NCI-H82 treated with DMSO at 0.1 percent for 48 hours (cell line): ENCODE measurements around the gene MED7.

ENCODE experiments used
- DNase-seq: peaks from one replicate; lab custom pipeline; 2025; ENCODE audit not compliant: unreplicated experiment; lab: John Stamatoyannopoulos, UW

The MED7 gene

GRCh38 chr5:157164521-157164920 is 21.9 kb upstream of the MED7 start:
- DNase-seq = no peak

GRCh38 chr5:157162919-157163510 is 20.4 kb upstream of the MED7 start:
- no peak for DNase-seq

GRCh38 chr5:157161996-157162395 is 19.3 kb upstream of the MED7 start:
- no peak for DNase-seq

- no peak for DNase-seq
Observed at GRCh38 chr5:157160001-157160400, 17.3 kb upstream of the MED7 start.

- DNase-seq = no peak
Observed at GRCh38 chr5:157159209-157159751, 16.6 kb upstream of the MED7 start.

- no peak for DNase-seq
Observed at GRCh38 chr5:157157293-157157891, 14.7 kb upstream of the MED7 start.

GRCh38 chr5:157155297-157155696 is 12.6 kb upstream of the MED7 start:
- no peak for DNase-seq

- DNase-seq = no peak
Observed at GRCh38 chr5:157150995-157151394, 8.3 kb upstream of the MED7 start.

GRCh38 chr5:157148734-157149615 is 6.3 kb upstream of the MED7 start:
- peak; percentile 33 for DNase-seq

- peak; percentile 87 for DNase-seq
Observed at GRCh38 chr5:157143127-157143971, 684 bp upstream of the MED7 start.

- DNase-seq = no peak
Observed at GRCh38 chr5:157137691-157138090, 5.0 kb downstream of the MED7 start.

GRCh38 chr5:157132281-157132612 is 10.4 kb downstream of the MED7 start:
- DNase-seq = no peak

GRCh38 chr5:157130925-157131324 is 11.7 kb downstream of the MED7 start:
- DNase-seq = no peak

- no peak for DNase-seq
Observed at GRCh38 chr5:157121709-157122108, 21.0 kb downstream of the MED7 start.

GRCh38 chr5:157120102-157120501 is 22.6 kb downstream of the MED7 start:
- no peak for DNase-seq

- no peak for DNase-seq
Observed at GRCh38 chr5:157116483-157116954, 26.1 kb downstream of the MED7 start.

GRCh38 chr5:157115502-157115901 is 27.2 kb downstream of the MED7 start:
- DNase-seq = no peak

GRCh38 chr5:157115012-157115411 is 27.7 kb downstream of the MED7 start:
- DNase-seq = no peak

GRCh38 chr5:157113002-157113401 is 29.7 kb downstream of the MED7 start:
- DNase-seq = no peak

GRCh38 chr5:157109744-157110143 is 32.9 kb downstream of the MED7 start:
- no peak for DNase-seq

- no peak for DNase-seq
Observed at GRCh38 chr5:157108976-157109375, 33.7 kb downstream of the MED7 start, which contains the start of gene HAVCR2. TSS of gene HAVCR2 (minus strand) at chr5:157109044. CDS start at chr5:157108983, 61 bp downstream.
